Measurements from ENCODE around the gene SLC22A15. TPM values are rescaled to one million over a fixed set of nuclear protein-coding genes. Genes with fewer than 3 reads are reported as not detected.

Gene SLC22A15
- total and polyA plus RNA-seq, 2 experiments from 2014 or later = 2.7 to 3.8 TPM

DNA sequence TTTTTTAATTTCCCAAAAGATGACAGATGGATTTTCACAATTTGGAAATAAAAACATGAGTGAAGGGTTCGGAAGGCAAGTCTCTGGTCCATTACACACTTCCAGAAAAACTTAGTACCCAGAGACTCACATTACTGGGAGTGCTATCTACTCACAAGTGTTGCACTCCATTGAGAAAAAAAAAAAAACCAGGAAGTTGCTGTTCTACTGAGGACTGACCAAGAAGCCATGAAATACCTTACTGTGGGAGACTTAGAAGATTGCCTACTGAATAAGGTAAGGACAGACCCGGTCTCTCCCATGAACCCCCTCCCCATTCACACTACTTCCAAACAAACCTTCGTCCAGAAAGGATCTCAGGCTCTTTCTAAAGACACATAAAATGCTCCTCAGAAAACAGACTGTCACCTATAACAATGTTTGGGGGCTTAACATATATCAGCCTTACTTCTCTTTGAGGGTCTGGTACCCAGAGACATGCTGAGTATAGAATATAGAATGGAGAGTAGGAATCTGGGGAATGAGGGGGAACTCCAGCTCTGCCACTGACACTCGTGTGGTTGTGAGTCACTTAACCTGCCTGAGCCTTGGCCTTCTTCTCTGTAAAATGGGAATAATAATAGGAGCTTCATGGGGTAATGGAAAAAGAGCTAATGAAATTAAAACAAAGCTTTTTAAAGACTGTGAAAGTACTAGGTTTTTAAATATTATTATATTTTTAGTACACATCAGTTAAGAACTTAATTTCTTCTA is 136.3 kb downstream of the SLC22A15 start:
- Histone ChIP-seq H3K79me2 (replicated peaks; ENCODE audit: insufficient read depth) (no peaks in the 10 kb centered on the region), H3K9me2 (ENCODE audit: insufficient read depth) (no peaks in the 10 kb centered on the region), H3K4me3 (no peak overlapping the region), H3K27me3 (ENCODE audit: insufficient read depth) (no peaks in the 10 kb centered on the region), H3F3A (replicated peaks; ENCODE audit: low read depth) (no peaks in the 10 kb centered on the region), H3K27ac (ENCODE audit: low read depth) (no peak overlapping the region), H4K20me1 (replicated peaks; ENCODE audit: insufficient read depth) (no peaks in the 10 kb centered on the region; the same call in 1 of the 2 replicates), H3K36me3 (ENCODE audit: insufficient read depth) (no peaks in the 10 kb centered on the region), H3K4me2 (no peak overlapping the region), H3K4me1 (ENCODE audit: insufficient read depth) (no peaks in the 10 kb centered on the region), H2AFZ (no peak overlapping the region)
- Mint-ChIP-seq H3K9me3 (no peaks in the 10 kb centered on the region), H3K36me3 (ENCODE audit: low read depth) (no peaks in the 10 kb centered on the region), H3K27me3 (ENCODE audit: insufficient read depth, low read depth, poor library complexity) (no peaks in the 10 kb centered on the region), H3K4me1 (peaks cover 3% of the 10 kb centered on the region; the same call in 1 of the 3 replicates), H3K27ac (no peak overlapping the region), H3K4me3 (no peak overlapping the region)
- DNase-seq (ENCODE audit: low spot score) (no peak), ATAC-seq (no peak)
- TF ChIP-seq, protein P1, sequence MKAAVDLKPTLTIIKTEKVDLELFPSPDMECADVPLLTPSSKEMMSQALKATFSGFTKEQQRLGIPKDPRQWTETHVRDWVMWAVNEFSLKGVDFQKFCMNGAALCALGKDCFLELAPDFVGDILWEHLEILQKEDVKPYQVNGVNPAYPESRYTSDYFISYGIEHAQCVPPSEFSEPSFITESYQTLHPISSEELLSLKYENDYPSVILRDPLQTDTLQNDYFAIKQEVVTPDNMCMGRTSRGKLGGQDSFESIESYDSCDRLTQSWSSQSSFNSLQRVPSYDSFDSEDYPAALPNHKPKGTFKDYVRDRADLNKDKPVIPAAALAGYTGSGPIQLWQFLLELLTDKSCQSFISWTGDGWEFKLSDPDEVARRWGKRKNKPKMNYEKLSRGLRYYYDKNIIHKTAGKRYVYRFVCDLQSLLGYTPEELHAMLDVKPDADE (IDR thresholded peaks at IDR 0.05) = no peak
- TF ChIP-seq POLR2AphosphoS5 (IDR thresholded peaks at IDR 0.05; ENCODE audit: low read depth) (no peak), EZH2 (IDR thresholded peaks at IDR 0.05; ENCODE audit: low read depth, unreplicated experiment) (no peak), ZNF114 (CRISPR knock-in tag; IDR thresholded peaks at IDR 0.05) (no peak), JUNB (IDR thresholded peaks at IDR 0.05; ENCODE audit: unreplicated experiment) (no peak), NANOG (IDR thresholded peaks at IDR 0.05; ENCODE audit: borderline replicate concordance) (no peak), CREB1 (CRISPR knock-in tag; IDR thresholded peaks at IDR 0.05; ENCODE audit: low read depth) (no peak), ZNF331 (CRISPR knock-in tag; IDR thresholded peaks at IDR 0.05; ENCODE audit: low read depth) (no peak), STAT1 (IDR thresholded peaks at IDR 0.05; ENCODE audit: unreplicated experiment) (no peak), EZH2phosphoT487 (IDR thresholded peaks at IDR 0.05; ENCODE audit: unreplicated experiment) (no peak)
- TF ChIP-seq, protein P2, sequence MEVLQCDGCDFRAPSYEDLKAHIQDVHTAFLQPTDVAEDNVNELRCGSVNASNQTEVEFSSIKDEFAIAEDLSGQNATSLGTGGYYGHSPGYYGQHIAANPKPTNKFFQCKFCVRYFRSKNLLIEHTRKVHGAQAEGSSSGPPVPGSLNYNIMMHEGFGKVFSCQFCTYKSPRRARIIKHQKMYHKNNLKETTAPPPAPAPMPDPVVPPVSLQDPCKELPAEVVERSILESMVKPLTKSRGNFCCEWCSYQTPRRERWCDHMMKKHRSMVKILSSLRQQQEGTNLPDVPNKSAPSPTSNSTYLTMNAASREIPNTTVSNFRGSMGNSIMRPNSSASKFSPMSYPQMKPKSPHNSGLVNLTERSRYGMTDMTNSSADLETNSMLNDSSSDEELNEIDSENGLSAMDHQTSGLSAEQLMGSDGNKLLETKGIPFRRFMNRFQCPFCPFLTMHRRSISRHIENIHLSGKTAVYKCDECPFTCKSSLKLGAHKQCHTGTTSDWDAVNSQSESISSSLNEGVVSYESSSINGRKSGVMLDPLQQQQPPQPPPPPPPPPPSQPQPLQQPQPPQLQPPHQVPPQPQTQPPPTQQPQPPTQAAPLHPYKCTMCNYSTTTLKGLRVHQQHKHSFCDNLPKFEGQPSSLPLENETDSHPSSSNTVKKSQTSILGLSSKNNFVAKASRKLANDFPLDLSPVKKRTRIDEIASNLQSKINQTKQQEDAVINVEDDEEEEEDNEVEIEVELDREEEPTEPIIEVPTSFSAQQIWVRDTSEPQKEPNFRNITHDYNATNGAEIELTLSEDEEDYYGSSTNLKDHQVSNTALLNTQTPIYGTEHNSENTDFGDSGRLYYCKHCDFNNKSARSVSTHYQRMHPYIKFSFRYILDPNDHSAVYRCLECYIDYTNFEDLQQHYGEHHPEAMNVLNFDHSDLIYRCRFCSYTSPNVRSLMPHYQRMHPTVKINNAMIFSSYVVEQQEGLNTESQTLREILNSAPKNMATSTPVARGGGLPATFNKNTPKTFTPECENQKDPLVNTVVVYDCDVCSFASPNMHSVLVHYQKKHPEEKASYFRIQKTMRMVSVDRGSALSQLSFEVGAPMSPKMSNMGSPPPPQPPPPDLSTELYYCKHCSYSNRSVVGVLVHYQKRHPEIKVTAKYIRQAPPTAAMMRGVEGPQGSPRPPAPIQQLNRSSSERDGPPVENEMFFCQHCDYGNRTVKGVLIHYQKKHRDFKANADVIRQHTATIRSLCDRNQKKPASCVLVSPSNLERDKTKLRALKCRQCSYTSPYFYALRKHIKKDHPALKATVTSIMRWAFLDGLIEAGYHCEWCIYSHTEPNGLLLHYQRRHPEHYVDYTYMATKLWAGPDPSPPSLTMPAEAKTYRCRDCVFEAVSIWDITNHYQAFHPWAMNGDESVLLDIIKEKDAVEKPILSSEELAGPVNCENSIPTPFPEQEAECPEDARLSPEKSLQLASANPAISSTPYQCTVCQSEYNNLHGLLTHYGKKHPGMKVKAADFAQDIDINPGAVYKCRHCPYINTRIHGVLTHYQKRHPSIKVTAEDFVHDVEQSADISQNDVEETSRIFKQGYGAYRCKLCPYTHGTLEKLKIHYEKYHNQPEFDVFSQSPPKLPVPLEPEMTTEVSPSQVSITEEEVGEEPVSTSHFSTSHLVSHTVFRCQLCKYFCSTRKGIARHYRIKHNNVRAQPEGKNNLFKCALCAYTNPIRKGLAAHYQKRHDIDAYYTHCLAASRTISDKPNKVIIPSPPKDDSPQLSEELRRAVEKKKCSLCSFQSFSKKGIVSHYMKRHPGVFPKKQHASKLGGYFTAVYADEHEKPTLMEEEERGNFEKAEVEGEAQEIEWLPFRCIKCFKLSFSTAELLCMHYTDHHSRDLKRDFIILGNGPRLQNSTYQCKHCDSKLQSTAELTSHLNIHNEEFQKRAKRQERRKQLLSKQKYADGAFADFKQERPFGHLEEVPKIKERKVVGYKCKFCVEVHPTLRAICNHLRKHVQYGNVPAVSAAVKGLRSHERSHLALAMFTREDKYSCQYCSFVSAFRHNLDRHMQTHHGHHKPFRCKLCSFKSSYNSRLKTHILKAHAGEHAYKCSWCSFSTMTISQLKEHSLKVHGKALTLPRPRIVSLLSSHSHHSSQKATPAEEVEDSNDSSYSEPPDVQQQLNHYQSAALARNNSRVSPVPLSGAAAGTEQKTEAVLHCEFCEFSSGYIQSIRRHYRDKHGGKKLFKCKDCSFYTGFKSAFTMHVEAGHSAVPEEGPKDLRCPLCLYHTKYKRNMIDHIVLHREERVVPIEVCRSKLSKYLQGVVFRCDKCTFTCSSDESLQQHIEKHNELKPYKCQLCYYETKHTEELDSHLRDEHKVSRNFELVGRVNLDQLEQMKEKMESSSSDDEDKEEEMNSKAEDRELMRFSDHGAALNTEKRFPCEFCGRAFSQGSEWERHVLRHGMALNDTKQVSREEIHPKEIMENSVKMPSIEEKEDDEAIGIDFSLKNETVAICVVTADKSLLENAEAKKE (CRISPR knock-in tag; IDR thresholded peaks at IDR 0.05) = no peak
- TF ChIP-seq, protein P3, sequence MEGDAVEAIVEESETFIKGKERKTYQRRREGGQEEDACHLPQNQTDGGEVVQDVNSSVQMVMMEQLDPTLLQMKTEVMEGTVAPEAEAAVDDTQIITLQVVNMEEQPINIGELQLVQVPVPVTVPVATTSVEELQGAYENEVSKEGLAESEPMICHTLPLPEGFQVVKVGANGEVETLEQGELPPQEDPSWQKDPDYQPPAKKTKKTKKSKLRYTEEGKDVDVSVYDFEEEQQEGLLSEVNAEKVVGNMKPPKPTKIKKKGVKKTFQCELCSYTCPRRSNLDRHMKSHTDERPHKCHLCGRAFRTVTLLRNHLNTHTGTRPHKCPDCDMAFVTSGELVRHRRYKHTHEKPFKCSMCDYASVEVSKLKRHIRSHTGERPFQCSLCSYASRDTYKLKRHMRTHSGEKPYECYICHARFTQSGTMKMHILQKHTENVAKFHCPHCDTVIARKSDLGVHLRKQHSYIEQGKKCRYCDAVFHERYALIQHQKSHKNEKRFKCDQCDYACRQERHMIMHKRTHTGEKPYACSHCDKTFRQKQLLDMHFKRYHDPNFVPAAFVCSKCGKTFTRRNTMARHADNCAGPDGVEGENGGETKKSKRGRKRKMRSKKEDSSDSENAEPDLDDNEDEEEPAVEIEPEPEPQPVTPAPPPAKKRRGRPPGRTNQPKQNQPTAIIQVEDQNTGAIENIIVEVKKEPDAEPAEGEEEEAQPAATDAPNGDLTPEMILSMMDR (conservative IDR thresholded peaks at IDR 0.05; ENCODE audit: low read depth in 2 of 2) = no peak
- TF ChIP-seq, protein P4, sequence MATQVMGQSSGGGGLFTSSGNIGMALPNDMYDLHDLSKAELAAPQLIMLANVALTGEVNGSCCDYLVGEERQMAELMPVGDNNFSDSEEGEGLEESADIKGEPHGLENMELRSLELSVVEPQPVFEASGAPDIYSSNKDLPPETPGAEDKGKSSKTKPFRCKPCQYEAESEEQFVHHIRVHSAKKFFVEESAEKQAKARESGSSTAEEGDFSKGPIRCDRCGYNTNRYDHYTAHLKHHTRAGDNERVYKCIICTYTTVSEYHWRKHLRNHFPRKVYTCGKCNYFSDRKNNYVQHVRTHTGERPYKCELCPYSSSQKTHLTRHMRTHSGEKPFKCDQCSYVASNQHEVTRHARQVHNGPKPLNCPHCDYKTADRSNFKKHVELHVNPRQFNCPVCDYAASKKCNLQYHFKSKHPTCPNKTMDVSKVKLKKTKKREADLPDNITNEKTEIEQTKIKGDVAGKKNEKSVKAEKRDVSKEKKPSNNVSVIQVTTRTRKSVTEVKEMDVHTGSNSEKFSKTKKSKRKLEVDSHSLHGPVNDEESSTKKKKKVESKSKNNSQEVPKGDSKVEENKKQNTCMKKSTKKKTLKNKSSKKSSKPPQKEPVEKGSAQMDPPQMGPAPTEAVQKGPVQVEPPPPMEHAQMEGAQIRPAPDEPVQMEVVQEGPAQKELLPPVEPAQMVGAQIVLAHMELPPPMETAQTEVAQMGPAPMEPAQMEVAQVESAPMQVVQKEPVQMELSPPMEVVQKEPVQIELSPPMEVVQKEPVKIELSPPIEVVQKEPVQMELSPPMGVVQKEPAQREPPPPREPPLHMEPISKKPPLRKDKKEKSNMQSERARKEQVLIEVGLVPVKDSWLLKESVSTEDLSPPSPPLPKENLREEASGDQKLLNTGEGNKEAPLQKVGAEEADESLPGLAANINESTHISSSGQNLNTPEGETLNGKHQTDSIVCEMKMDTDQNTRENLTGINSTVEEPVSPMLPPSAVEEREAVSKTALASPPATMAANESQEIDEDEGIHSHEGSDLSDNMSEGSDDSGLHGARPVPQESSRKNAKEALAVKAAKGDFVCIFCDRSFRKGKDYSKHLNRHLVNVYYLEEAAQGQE (IDR thresholded peaks at IDR 0.05; ENCODE audit: unreplicated experiment) = no peak

All from GM23338 (cell line).